NCI-H524 treated with DMSO at 0.1 percent for 48 hours (cell line): ENCODE data around the gene KRTAP4-8.
"Not testable (repeated sequence)": the region's sequence is repeated elsewhere in the genome, so short reads cannot be mapped to it uniquely, and the experiment has no call there.

Experiments used
- DNase-seq: peaks from one replicate; lab custom pipeline; 2025; lab: John Stamatoyannopoulos, UW

KRTAP4-8 gene

DNA sequence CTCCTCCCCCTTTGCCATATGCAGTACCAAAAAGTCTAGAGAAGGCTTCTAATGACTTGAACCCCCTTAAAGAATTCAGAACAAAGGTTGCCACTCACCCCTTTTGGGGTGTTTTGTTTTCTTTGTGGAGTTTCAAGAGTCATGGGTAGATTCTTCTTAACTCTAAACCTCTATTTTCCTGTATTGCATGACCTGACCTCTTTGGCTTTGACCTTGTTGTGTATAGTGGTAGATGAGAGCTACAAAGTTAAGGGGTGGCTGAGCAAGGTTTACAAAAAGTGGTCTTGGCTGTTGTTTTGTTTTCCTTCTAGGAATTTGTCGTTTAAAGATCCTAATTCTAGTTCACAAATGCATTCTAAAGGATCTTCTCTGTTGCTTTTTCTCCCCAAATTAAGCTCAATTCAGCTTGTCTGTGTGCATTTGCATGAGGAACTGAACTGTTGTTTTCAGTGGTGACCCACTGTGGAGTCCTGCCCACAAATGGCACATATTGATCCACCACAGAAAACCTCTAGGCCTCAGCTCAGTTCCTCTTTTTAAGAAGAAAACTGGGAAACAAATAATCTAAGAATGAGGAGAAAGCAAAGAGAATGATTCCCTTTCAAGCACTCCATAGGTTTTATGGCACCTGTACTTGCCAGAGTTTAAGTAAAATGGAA, 10.9 kb upstream of the KRTAP4-8 start:
- not testable (repeated sequence) for DNase-seq

DNA sequence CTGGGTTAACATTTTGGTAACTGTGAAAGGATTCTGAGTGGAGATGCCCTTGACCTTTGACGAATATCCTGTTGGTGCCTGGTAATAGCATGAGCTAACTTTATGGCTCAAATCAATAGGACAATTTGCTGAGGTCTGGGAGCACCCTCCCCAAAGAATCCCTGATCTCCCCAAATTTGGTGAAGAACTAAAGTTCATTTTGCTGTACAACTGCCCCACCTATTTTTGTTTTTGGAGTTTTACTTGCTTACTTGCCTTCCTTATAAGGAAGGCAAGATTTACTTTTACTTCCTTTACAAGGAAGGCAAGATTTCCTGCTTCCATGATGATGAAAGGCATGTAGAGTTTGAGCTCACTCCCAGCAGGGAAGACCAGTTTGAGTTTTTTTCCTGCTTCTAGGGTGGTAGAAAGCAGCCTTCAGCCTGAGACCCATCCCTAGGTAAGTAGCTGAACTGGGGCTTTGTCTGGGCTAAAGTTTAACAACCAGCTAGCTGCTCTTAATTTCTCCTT, 10.1 kb upstream of the KRTAP4-8 start:
- no peak for DNase-seq

DNA sequence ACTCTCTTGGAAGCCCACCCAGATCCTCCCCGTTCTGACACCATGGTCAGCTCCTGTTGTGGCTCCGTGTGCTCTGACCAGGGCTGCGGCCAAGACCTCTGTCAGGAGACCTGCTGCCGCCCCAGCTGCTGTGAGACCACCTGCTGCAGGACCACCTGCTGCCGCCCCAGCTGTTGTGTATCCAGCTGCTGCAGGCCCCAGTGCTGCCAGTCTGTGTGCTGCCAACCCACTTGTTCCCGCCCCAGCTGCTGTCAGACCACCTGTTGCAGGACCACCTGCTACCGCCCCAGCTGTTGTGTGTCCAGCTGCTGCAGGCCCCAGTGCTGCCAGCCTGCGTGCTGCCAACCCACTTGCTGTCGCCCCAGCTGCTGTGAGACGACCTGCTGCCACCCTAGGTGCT, 7.4 kb upstream of the KRTAP4-8 start, which contains the start of gene KRTAP4-9:
Gene KRTAP4-9, plus strand, starts transcription at position 43 of the 400 bp plus-strand sequence. Its CDS starts 0 bp downstream, at position 43.
- not testable (repeated sequence) for DNase-seq

DNA sequence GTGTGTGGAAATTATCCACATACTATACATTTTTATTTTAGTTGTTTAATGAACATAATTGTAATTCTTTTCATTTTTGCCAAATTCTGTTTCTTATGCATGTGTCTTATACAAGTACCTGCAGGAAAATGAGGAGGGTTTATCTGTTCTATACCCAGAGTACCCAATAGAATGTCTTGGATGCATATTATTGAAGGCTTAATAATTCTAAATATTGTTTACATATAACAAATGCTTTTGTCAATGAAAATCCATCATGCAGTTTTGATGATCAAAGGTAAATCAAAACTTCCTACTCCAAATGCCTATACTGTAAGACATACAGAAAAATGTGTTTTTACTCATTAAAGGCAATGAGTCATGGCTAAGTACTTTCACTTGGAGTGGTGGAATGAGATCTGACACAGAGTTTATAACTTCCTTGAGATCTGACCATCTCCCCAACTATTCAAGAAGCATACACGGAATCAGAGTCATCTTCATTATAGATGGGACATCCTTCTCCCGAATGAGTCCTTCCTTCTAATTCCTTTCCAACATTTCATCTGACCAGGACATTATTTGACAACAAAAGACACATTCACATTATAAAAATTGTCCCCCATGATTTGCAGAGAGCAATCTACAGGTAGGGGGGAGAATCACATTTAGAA, 6.6 kb upstream of the KRTAP4-8 start:
- not testable (repeated sequence) for DNase-seq

DNA sequence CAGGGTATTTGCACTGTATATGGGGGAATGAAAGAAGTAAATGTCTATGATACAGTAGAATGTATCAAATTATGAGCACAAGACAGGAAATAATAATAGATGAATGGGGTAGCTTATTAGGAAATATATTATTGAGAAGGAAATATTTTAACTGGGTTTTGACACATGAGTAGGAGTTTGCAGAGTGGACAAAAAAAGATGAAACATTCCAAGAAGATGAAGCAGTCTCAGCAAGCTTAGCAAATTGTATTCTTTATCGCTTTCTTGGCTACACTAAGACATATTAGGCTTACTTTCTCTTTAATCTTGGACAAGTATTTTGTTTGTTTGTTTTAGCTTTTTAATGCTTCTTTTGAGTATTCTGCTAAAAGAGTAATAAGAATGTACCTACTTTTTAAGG, 6.0 kb upstream of the KRTAP4-8 start:
- DNase-seq: no peak

DNA sequence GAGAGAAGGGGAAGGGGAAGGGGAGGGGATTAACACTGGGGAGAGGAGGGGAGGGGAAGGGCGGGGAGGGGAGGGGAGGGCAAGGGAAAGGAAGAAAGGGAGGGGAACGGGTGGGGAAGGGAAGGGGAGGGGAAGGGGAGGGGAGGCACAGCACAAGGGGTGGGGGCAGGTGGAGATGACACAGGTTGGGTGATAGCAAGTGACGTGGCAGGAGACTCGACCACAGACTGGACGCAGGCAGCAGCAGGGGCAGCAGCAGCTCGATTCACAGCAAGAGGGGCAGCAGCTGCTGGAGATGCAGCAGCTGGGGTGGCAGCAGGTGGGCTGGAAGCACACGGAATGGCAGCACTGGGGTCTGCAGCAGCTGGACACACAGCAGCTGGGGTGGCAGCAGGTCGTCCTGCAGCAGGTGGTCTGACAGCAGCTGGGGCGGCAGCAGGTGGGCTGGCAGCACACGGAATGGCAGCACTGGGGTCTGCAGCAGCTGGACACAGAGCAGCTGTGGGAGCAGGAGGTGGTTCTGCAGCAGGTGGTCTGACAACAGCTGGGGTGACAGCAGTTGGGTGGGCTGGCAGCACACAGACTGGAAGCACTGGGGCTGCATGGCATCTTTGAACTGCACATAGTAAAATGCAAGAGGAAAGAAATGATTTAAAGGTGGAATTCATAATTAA, 3.8 kb upstream of the KRTAP4-8 start, which contains the start of gene KRTAP4-16:
Gene KRTAP4-16, minus strand, starts transcription at position 624 of the 674 bp plus-strand sequence. Its CDS starts 0 bp downstream, at position 624.
- no peak for DNase-seq

DNA sequence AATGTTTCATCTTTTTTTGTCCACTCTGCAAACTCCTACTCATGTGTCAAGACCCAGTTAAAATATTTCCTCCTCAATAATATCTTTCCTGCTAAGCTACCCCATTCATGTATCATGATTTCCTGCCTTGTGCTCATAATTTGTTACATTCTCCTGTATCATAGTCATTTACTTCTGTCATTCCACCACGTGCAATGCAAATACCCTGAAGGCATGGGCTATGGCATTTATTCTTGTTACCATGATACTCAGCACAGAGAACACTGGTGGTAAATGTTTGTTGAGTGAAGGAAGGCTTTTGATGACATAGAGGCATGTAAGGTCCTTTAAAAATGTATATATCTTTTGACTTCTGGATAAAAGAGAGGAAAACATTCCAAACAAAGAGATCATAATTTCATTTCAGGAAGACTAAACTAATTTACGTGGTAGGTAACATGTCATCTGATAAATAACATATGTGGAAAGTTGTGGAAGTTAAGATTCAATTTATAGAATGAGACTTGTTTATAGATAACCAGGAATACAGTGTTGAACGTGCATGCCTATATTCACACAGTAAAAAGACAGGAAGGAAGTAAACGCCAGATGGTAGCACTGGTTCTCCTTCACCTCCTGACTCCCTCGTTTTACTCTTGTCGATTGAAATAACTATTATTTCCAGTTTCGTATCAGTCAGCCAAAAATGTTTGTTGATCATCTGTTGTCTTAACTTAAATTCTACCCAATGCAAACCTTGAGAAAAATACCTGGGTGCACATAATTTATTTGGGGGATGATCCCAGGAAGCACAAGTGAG, 1.9 kb upstream of the KRTAP4-8 start:
- DNase-seq: not testable (repeated sequence)

DNA sequence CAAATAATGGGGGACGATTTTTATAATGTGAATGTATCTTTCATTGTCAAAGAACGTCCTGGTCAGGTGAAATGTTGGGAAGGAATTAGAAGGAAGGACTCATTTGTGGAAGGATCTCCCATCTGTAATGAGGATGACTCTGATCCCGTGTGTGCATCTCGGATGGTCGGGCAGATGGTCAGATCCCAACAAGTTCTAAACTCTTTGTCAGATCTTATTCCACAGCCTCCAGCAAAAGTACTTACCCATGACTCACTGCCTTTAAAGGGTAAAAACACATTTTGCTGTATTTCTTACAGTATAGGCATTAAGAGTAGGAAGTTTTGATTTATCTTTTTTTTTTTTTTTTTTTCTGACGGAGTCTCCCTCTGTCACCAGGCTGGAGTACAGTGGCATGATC, 539 bp upstream of the KRTAP4-8 start:
- no peak for DNase-seq

DNA sequence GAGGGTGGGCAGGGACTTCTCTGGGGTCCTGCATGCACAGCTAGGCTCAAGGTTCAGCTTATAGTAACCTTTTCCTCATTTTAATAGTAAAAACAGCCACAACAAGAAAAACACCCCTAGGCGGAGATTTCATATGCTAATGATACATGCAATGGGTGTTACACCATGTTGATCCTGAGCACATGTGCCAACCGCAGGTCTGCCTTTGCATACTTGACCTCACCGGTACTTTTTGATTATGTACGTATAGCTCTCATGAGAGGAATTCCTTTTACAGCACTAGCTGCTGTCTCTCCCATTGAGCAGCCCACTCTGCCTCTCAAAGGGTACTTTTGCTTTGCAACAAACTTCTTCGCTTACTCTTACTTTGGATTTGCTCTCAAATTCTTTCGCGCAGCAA, 1.9 kb downstream of the KRTAP4-8 start:
- DNase-seq: no peak

DNA sequence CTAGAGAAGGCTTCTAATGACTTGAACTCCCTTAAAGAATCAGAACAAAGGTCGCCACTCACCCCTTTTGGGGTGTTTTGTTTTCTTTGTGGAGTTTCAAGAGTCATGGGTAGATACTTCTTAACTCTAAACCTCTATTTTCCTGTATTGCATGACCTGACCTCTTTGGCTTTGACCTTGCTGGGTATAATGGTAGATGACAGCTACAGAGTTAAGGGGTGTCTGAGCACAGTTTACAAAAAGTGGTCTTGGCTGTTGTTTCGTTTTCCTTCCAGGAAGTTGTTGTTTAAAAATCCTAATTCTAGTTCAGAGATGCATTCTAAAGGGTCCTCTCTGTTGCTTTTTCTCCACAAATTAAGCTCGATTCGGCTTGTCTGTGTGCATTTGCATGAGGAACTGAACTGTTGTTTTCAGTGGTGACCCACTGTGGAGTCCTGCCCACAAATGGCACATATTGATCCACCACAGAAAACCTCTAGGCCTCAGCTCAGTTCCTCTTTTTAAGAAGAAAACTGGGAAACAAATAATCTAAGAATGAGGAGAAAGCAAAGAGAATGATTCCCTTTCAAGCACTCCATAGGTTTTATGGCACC, 9.1 kb downstream of the KRTAP4-8 start:
- DNase-seq: not testable (repeated sequence)

DNA sequence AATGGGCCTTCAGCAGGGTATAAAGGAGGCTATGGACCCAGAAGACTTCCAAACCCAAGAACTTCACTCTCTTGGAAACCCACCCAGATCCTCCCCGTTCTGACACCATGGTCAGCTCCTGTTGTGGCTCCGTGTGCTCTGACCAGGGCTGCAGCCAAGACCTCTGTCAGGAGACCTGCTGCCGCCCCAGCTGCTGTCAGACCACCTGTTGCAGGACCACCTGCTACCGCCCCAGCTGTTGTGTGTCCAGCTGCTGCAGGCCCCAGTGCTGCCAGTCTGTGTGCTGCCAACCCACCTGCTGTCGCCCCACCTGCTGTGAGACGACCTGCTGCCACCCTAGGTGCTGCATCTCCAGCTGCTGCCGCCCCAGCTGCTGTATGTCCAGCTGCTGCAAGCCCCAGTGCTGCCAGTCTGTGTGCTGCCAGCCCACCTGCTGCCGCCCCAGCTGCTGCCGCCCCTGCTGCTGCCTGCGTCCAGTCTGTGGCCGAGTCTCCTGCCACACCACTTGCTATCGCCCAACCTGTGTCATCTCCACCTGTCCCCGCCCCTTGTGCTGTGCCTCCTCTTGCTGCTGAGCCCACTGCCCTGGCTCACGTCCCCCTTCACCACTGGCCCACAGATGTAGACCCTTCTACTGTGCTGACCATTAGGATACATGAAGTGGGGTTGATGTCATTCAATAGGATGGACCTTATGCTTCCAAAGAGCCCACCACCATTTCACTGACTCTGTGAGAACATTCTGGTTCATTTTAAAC, 13.7 kb downstream of the KRTAP4-8 start, which contains the start of gene KRTAP4-7:
Gene KRTAP4-7, plus strand, starts transcription at position 51 of the 757 bp plus-strand sequence. Its CDS starts 57 bp downstream, at position 108.
- DNase-seq: not testable (repeated sequence)

DNA sequence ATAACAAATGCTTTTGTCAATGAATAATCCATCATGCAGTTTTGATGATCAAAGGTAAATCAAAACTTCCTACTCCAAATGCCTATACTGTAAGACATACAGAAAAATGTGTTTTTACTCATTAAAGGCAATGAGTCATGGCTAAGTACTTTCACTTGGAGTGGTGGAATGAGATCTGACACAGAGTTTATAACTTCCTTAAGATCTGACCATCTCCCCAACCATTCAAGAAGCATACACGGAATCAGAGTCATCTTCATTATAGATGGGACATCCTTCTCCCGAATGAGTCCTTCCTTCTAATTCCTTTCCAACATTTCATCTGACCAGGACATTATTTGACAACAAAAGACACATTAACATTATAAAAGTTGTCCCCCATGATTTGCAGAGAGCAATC, 14.5 kb downstream of the KRTAP4-8 start:
- DNase-seq: not testable (repeated sequence)

DNA sequence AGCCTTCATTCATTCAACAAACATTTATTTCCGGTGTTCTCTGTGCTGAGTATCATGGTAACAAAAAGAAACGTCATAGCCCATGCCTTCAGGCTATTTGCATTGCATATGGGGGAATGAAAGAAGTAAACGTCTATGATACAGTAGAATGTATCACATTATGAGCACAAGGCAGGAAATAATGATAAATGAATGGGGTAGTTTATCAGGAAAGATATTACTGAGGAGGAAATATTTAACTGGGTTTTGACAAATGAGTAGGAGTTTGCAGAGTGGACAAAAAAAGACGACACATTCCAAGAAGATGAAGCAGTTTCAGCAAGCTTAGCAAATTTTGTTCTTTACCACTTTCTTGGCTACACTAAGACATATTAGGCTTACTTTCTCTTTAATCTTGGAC, 15.3 kb downstream of the KRTAP4-8 start:
- DNase-seq: no peak

DNA sequence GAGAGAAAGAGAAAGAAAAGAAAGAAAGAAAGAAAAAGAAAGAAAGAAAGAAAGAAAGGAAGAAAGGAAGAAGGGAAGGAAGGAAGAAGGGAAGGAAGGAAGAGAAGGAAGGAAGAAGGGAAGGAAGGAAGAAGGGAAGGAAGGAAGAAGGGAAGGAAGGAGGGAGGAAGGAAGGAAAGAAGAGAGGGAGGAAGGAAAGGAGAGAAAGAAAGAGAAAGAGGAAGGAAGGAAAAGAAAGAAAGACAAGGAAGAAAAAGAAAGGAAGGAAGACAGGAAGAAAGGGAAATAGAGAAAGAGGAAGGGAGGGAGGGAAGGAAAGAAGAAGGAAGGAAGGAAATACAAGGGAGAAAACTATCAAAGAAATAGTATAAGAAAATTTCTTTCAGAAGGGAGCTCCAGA, 21.2 kb downstream of the KRTAP4-8 start:
- no peak for DNase-seq

DNA sequence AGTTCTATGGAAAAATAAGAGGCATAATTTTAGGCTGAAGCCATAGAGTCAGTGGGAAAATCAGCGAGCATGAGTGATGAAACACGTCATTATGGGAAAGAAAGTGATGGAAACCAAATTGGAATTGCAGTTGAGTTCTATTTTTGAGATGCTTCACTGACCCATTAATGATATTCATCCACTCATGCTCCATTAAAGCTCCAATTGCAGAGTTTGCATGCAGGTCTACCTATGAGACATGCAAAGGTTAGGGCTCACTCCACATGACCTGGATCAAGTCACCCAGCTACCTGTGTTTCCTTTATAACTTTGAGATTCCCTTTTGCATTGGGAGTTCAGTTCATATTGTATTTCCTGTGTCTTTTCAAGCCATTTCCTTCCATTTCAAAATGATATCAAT, 24.3 kb downstream of the KRTAP4-8 start:
- DNase-seq: no peak

DNA sequence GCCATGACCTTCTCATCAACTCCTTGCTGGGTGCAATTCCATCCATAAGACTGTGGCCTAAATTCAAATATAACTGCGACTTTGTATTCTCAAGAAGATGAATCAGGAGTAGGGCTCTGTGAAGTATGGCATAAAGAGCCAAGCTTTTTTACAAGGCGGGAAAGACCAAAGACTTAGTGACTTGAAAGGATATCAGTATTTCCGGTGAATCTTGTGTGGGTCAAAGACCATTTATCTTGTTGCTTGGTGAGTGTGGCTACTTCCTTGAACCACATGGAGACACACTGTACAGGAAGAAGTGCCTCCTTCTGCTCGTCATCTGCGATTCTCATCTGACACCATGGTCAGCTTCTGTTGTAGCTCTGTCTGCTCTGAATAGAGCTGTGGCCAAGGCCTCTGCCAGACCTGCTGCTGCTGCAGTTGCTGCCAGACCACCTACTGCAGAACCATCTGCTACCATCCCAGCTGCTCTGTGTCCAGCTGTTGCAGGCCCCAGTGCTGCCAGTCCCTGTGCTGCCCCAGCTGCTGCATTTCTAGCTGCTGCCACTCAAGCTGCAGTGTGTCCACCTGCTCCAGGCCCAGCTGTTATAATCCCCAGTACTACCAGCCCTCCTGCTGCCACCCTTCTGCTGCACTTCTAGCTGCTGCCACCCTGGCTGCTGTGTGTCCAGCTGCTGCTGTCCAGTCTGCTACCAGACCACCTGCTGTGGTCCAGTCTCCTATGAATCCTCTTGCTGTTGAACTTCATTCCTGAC, 26.2 kb downstream of the KRTAP4-8 start:
- DNase-seq: no peak

DNA sequence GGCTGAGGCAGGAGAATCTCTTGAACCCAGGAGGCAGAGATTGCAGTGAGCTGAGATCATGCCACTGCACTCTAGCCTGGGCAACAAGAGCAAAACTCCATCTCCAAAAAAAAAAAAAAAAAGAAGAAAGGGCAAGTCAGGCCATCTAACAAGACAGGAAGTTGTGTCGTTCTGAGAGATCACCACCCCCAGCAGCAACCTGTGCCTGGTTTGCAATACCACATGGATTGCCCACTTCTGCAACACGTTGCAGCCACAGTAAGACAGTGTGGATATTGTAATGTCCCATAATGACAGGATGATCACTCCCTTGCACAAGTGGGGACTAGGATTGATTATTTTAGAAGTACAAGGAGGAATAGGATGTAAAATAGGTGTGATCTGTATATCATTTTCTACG, 28.9 kb downstream of the KRTAP4-8 start:
- no peak for DNase-seq

DNA sequence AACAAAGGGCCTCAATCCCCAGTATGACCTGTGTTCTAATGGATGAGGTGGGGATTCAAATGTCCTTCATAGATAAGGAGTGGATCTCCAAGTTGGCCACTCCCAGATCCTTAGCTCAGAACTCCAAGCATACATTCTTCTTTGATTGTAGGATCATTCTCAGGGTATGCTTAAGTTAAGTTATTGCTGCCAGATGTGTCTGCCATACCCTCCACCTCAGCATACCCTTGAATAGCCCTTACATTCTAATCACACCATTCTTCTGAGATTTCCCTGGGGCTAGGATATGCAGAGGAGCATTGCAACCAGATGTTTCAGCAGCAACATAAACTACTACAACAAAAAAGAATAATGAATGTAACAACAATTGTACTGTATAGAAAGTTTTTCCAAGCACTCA, 30.7 kb downstream of the KRTAP4-8 start:
- no peak for DNase-seq

DNA sequence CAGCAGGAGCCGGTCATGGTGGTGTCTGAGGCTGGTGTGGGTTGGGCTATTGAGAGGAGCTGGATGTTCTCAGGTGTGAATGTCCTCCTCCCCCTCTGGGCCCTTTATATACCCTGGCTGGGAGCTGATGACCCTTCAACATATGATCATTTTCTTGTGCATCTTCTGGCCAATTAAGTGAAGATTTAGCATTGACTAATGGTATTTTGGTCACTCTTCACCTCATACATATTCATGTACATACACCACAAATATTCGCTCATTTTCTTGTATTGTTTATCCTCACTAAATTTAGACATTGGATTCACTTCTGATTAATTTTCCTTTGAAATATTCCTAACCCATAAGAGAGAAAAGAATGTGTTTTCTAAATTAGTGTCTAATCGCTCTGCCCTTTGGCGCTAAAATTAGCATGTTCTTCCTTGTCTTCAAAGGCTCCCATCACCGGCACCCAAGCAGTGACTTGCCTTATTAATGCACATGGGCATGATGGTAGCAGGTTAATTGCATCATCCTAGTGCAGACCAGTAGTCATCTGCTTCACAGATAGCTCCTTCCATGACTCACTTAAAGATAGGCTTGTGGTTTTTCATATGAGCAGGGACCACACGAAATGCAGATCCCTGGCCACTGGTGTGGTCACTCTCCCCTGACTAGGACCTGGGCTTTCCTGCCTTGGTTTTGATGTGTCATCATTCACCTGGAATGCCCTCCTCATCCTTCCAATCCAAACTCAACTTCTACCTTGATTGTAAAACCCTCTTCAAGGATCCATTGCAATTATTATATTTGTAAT, 31.9 kb downstream of the KRTAP4-8 start, which contains the start of gene KRTAP2-4:
Gene KRTAP2-4, minus strand, starts transcription at position 51 of the 796 bp plus-strand sequence. Its CDS starts 34 bp downstream, at position 17.
- DNase-seq: no peak
